Measurements from ENCODE around the gene GPBP1. TPM values are rescaled to one million over a fixed set of nuclear protein-coding genes. Genes with fewer than 3 reads are reported as not detected.
"Not testable (repeated sequence)": the region's sequence is repeated elsewhere in the genome, so short reads cannot be mapped to it uniquely, and the experiment has no call there.

GPBP1 gene
- total RNA-seq, 2 experiments from 2014 or later, result 77.0 to 99.2 TPM

GRCh38 chr5:57163553-57164006 lies 10.3 kb upstream of the GPBP1 start:
- TF ChIP-seq EZH2phosphoT487 (IDR thresholded peaks at IDR 0.05; ENCODE audit: borderline replicate concordance, low read depth, low read length), result no peak
- no peak for TF ChIP-seq CTCF (conservative IDR thresholded peaks at IDR 0.05; ENCODE audit: low read length)
- no peaks in the 10 kb centered on the region for H3K9me2 ChIP-seq (ENCODE audit: insufficient read depth, low read length)
- H3K36me3 ChIP-seq (ENCODE audit: insufficient read depth, low read length), result no peaks in the 10 kb centered on the region
- H3K79me2 ChIP-seq (ENCODE audit: insufficient read depth, low read depth, low read length), result no peaks in the 10 kb centered on the region
- no peak overlapping the region for H3K4me2 ChIP-seq (ENCODE audit: low read length)
- no peak overlapping the region for H3K4me3 ChIP-seq (ENCODE audit: low read depth, low read length, poor library complexity, severe bottlenecking)
- no peak overlapping the region for H3K27ac ChIP-seq (ENCODE audit: low read depth, low read length, poor library complexity, severe bottlenecking)
- no peak for DNase-seq (ENCODE audit: low spot score)
- CTCF ChIA-PET (ENCODE audit: unreplicated experiment), result no interaction called here
- no peak overlapping the region for H2AFZ ChIP-seq (ENCODE audit: low read length)
- POLR2A ChIA-PET, result interaction anchor here (0.7 to 0.8 kb wide), 2 partner anchors 8 to 77 kb away, joined by 4 read pairs; no protein-coding TSS in a partner anchor
- H3K4me1 ChIP-seq (ENCODE audit: insufficient read depth, low read length, poor library complexity, severe bottlenecking), result peaks cover 5% of the 10 kb centered on the region
- H4K20me1 ChIP-seq (ENCODE audit: insufficient read depth, low read length), result no peaks in the 10 kb centered on the region
- BruUV-seq (replicated peaks), result no TSS peak
- H3K9me3 ChIP-seq (ENCODE audit: low read length), result no peaks in the 10 kb centered on the region
- intact Hi-C loops (cut with micrococcal nuclease; ENCODE audit: unreplicated experiment), result no loop called here

- no peak overlapping the region for H2AFZ ChIP-seq (ENCODE audit: low read length)
- intact Hi-C loops (cut with micrococcal nuclease; ENCODE audit: unreplicated experiment), result no loop called here
- H3K4me1 ChIP-seq (ENCODE audit: insufficient read depth, low read length, poor library complexity, severe bottlenecking), result peaks cover 5% of the 10 kb centered on the region
- ChIA-PET CTCF (ENCODE audit: unreplicated experiment) (no interaction called here), POLR2A (no interaction called here)
- no peaks in the 10 kb centered on the region for H3K36me3 ChIP-seq (ENCODE audit: insufficient read depth, low read length)
- no peaks in the 10 kb centered on the region for H3K9me2 ChIP-seq (ENCODE audit: insufficient read depth, low read length)
- H3K4me2 ChIP-seq (ENCODE audit: low read length), result no peak overlapping the region
- H3K79me2 ChIP-seq (ENCODE audit: insufficient read depth, low read depth, low read length), result no peaks in the 10 kb centered on the region
- no peak for DNase-seq (ENCODE audit: low spot score)
- no peak overlapping the region for H3K27ac ChIP-seq (ENCODE audit: low read depth, low read length, poor library complexity, severe bottlenecking)
- no TSS peak for BruUV-seq (replicated peaks)
- H3K9me3 ChIP-seq (ENCODE audit: low read length), result no peaks in the 10 kb centered on the region
- TF ChIP-seq CTCF (conservative IDR thresholded peaks at IDR 0.05; ENCODE audit: low read length), result no peak
- no peak for TF ChIP-seq EZH2phosphoT487 (IDR thresholded peaks at IDR 0.05; ENCODE audit: borderline replicate concordance, low read depth, low read length)
- H4K20me1 ChIP-seq (ENCODE audit: insufficient read depth, low read length), result no peaks in the 10 kb centered on the region
- no peak overlapping the region for H3K4me3 ChIP-seq (ENCODE audit: low read depth, low read length, poor library complexity, severe bottlenecking)
These were observed 9.7 kb upstream of the GPBP1 start for GRCh38 chr5:57164124-57164523.

GRCh38 chr5:57165171-57165570 lies 8.7 kb upstream of the GPBP1 start:
- H4K20me1 ChIP-seq (ENCODE audit: insufficient read depth, low read length); DNase-seq (ENCODE audit: low spot score); H3K36me3 ChIP-seq (ENCODE audit: insufficient read depth, low read length); H3K4me1 ChIP-seq (ENCODE audit: insufficient read depth, low read length, poor library complexity, severe bottlenecking); H3K9me3 ChIP-seq (ENCODE audit: low read length); BruUV-seq (replicated peaks); H3K4me2 ChIP-seq (ENCODE audit: low read length); H3K9me2 ChIP-seq (ENCODE audit: insufficient read depth, low read length); H3K79me2 ChIP-seq (ENCODE audit: insufficient read depth, low read depth, low read length); intact Hi-C loops (cut with micrococcal nuclease; ENCODE audit: unreplicated experiment); H3K4me3 ChIP-seq (ENCODE audit: low read depth, low read length, poor library complexity, severe bottlenecking); CTCF ChIA-PET (ENCODE audit: unreplicated experiment); H2AFZ ChIP-seq (ENCODE audit: low read length); H3K27ac ChIP-seq (ENCODE audit: low read depth, low read length, poor library complexity, severe bottlenecking): not testable (repeated sequence)
- POLR2A ChIA-PET, result interaction anchor here (0.6 kb wide), 1 partner anchor 162 kb away, joined by 3 read pairs; no protein-coding TSS in a partner anchor
